HG02588 (cell line): Measurements from ENCODE around the gene IKZF4.

ENCODE experiments used
- ATAC-seq: cut with Tn5 transposase; IDR thresholded peaks from one replicate; pipeline ENCODE4 v1.9.1; 2021; ENCODE audit warnings: mild to moderate bottlenecking, moderate library complexity; ENCODE audit not compliant: unreplicated experiment

IKZF4 gene

GRCh38 chr12:56081393-56082347 lies 60.8 kb downstream of the IKZF4 start:
- no peak for ATAC-seq

- ATAC-seq: no peak
Observed at GRCh38 chr12:56082382-56082781, 61.5 kb downstream of the IKZF4 start.

GRCh38 chr12:56082967-56083366 lies 62.1 kb downstream of the IKZF4 start:
- no peak for ATAC-seq

- no peak for ATAC-seq
Observed at GRCh38 chr12:56084958-56085543, 64.2 kb downstream of the IKZF4 start.

- ATAC-seq: no peak
Observed at GRCh38 chr12:56086096-56086495, 65.3 kb downstream of the IKZF4 start.

GRCh38 chr12:56086608-56087007 lies 65.8 kb downstream of the IKZF4 start:
- no peak for ATAC-seq

- ATAC-seq: no peak
Observed at GRCh38 chr12:56087220-56087619, 66.4 kb downstream of the IKZF4 start.
